CD4-positive, alpha-beta T cell treated with Interleukin-4 for 4 hours (primary cell): ENCODE measurements around the gene APOM.

Experiments
- DNase-seq: peaks from one replicate; pipeline ENCODE4 v3.0.0-alpha.2; 2020

APOM gene

DNA sequence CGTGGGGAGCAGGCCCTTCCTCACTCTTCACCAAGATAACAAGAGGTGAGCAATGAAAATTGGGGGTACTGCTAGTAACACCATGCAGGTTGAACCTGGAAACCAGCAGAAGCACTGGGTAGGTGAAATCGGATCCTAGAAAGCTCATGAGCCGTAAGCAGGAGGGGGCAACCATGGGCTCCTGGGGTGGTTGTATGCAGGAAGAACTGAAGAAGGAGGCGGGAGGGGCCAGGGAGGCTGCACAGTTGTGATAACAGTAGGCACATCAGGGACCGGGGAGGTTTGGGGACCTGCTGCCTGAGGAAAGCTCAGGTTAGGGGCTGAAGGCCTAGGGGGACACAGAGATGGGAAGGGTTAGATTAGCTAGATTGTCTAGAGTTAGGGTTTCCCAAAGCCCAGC, 30.8 kb downstream of the APOM start:
- DNase-seq, result no peak

GRCh38 chr6:31687321-31687720, 31.6 kb downstream of the APOM start:
- DNase-seq, result no peak

DNA sequence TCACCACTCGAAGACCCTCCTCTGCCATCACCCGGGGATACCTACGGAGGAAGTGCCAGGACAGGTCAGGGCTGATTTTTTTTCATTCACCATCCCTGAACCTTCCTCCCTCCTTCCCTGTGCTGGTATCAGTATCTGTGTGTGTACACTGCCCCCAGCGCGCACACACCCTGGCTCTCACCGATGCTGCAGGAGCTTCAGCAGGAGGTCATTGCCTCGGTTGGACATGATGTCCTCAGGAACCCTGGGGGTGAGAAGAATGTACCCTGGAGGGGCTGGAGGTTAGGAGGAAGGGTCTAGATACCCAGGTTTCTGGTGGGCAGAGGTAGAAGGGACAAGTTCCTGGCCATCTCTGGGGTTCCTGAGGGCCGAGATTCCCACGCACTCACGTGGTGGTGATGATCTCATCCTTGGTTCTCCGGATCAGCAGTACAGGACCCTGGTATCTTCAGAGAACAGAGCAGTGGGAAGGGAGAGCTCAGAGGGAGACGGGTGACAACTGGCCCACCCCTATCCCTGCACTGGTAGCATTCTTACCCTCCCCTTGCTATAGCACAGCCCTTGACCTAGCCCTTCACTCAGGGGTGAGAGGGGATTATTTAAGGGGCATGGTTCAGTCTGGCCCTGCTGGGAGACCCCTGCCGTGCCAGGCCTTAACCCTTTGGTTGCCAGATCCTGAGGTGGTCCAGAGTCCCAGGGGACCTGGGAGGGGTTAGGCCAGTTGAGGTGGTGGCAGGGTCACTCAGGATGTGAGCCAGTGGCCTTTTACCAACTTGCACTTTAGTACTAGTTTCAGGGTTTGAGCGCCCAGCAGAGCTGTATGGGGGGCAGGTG, 32.4 kb downstream of the APOM start:
- DNase-seq, result no peak

GRCh38 chr6:31689249-31690110, 33.8 kb downstream of the APOM start:
- DNase-seq, result no peak

DNA sequence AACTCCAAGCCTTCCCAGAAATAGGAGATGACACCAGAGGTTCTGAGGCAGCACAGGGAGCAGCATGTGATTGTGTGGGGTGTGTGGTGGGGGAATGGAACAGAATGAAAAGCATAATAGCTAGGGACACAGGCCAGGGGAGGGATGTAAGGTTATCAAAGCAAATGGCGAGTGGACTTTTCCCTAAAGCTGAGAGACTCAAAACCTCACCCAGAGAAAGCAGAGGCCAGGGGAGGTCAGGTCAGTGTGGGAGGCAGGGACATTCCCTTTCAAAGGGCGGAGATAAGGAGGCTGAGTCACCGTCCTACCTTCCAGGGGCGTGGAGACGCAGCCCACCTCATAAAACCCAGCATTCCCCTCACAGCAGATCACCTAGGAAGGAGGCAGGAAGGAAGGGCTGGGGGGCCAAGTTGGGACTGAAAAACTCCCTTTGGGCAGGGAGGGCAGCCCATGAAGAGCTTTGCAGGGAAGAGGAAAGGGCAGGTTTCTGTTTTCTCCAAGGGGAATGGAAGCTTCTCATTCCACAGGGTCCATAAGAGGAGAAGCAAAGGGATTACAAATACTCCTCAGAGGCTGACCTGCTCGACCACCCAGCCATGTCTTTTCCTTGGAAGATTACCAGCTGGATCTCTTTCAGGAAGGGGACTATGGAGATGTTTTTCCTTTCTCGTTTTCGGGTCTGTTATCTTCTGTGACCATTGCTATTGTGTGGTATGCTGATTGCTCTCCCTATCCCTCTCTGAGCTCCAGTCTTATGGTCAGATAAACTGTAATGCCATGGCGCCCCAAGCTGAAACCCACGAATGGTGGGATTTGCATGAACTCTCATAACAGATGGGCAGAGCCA, 34.8 kb downstream of the APOM start:
- no peak for DNase-seq

DNA sequence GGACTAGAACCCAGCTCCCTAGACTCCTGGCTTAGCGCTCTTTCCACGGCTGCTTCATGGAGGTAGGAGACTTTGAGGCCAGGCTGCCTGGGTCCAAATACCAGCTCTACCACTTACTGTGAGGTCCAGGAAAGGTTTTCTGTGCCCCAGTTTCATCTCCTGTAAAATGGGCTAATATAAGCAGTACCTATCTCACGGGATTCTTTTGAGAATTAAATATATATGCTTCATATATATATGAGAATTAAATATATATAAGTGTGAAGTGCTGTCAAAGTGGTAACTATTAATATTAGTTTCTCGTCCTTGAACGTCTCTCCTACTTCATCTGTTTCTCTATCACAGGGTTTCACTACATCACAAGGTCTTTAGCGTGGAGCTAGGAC, 35.4 kb downstream of the APOM start:
- DNase-seq, result no peak

- no peak for DNase-seq
These were observed 35.9 kb downstream of the APOM start for GRCh38 chr6:31691564-31692108.

DNA sequence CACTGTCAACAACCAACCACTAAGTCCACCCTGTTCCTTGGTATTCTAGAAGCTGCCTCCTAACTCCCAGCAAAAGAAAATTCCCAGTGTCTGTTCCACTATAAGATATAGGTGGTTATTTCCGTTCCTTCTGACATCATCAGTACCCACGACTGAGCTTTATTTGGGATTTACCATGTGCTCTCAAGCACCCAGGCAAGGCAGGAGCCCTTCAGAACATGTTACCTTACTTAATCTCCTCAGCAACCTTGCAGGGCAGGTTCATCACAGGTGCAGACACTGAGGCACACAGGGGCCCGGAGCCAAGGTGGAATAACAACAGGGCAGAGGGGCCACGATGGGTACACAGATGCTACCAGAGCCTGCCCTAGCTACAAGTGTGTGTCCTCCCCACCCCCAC, 36.7 kb downstream of the APOM start:
- no peak for DNase-seq

DNA sequence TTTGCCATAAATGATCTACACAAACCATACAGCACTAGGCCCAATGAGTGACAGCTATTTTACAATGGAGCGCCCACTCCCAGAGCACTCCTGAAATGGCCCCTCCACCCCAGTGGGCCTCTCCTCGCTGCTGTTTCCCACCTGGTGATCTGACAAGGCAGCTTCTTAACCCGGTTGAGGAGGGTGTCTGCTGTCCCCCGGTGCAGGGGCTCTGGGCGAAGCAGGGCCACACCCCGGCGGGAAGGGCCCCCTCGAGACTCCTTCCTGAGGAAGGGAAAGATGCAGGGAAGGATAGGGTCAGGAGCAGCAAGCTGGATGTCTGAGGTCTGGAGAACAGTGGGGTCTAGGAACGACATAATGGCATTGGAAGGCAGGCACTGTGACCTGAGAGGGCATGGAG, 37.2 kb downstream of the APOM start:
- no peak for DNase-seq

GRCh38 chr6:31693535-31693934, 37.8 kb downstream of the APOM start:
- DNase-seq, result no peak

DNA sequence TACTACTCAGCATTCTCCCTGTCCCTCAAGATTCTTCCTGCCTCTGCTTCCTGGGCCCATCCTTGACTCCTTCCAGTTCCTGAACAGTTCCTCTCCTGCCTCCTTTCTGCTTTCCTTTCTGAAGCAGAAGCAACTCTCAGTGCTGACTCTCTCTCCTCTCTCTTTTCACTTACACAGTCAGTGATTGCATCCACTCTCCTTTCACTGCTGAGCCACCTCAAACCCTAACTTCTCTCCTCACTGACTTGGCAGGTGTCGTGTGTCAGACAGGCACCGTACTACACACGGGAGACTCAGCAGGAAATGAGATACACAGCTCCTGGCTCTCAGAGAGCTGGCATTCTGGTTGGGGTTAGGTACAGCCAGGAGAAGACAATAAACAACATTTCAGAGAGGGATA, 41.9 kb downstream of the APOM start:
- DNase-seq, result peak; percentile 27

DNA sequence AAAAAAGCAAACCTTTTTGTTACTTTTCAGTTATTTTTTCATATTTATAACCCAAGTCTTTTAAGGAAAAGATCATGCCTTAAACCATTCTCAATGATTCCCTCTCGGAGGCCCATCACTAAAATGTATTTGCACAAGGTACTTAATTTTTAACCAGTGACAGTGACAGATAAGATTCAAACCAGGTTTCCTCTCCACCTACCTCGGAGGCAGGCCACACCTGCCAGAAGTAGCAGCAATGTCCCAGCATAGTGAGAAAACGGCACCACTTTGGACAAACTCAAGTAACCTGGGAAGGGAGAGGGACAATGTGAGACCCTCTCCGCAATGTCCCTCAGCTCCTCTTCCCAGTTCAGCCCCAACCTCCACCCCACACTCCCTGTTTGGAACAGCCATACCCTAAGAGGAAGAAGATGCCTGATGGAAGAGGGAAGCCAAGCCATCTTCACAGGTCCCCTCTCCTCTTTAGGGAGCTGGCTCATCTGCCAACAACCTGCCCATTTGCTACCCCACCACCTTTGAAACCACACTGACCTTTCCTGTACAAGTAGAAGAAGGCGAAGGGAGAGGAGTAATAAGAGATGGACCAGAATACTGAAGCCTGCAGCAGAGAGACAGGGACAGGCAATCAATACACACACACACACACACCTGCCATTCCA, 45.2 kb downstream of the APOM start:
- no peak for DNase-seq

- DNase-seq, result no peak
These were observed 46.1 kb downstream of the APOM start for GRCh38 chr6:31701666-31702404.

GRCh38 chr6:31702405-31702818, 46.7 kb downstream of the APOM start:
- DNase-seq, result peak; percentile 17

GRCh38 chr6:31702819-31703716, 47.4 kb downstream of the APOM start, which contains the start of gene ABHD16A:
Gene ABHD16A (minus strand): TSS chr6:31703324. CDS start chr6:31703281, 43 bp downstream.
- DNase-seq, result peak; percentile 98

- no peak for DNase-seq
These were observed 50.2 kb downstream of the APOM start for GRCh38 chr6:31705931-31706330.

GRCh38 chr6:31706599-31706998, 50.9 kb downstream of the APOM start, which contains the start of gene LY6G6F:
Gene LY6G6F (plus strand): TSS chr6:31706866. CDS start chr6:31706907, 41 bp downstream.
- no peak for DNase-seq

DNA sequence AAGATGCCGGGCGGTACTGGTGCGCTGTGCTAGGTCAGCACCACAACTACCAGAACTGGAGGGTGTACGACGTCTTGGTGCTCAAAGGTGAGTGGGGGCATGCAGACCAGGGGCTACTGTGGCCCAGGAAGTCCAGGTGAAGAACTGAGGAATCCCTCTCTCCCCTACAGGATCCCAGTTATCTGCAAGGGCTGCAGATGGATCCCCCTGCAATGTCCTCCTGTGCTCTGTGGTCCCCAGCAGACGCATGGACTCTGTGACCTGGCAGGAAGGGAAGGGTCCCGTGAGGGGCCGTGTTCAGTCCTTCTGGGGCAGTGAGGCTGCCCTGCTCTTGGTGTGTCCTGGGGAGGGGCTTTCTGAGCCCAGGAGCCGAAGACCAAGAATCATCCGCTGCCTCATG, 52.0 kb downstream of the APOM start:
- no peak for DNase-seq
